Measurements from ENCODE around the gene FAM170B. TPM values are rescaled to one million over a fixed set of nuclear protein-coding genes. Genes with fewer than 3 reads are reported as not detected.

FAM170B gene
- total and polyA plus RNA-seq, 2 donors (not counting 3 experiments of a cell fraction or from before 2014, with no cell fraction given), result not detected

DNA sequence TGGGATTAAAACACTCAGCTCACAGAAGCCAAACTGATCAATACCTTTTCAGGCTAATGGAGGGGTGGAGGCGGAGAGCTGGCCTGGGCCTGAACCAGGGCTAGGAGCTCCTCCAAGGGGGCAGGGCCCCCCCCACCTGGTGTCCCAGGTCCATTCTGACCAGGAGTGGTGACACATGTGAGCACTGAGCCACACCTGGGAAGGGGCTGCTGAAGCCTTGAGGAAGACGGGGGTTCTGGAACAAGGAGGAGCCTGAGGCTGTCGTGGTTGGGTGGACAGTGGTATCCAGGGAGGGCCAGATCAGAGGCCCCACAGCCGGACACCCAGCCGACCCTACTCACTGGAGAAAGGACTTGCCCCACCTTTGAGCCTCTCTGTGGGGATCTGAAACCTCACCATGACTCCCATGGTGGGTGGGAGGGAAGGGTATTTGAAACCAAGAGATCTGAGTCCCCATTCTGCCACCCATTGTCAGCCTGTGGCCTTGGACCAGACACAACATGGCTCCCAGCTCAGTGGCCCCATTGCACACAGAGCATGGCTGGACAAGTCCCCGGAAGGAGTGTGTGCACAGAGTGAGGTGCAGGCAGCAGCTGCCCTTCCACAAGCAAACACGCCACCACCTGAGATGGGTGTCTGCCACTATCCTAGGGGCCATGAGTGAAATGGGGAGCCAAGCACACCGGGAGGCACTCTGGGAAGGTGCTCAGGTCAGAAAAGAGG lies 41.9 kb upstream of the FAM170B start:
- TF ChIP-seq FOS (IDR thresholded peaks at IDR 0.05; ENCODE audit: borderline replicate concordance, insufficient read depth, low read length), result no peak
- TF ChIP-seq POLR2A (IDR thresholded peaks at IDR 0.05; ENCODE audit: low read depth, low read length), result no peak
- no peak for TF ChIP-seq JUN (IDR thresholded peaks at IDR 0.05; ENCODE audit: borderline replicate concordance, insufficient read depth, insufficient read length, low read depth)
- no peak for TF ChIP-seq GATA2 (IDR thresholded peaks at IDR 0.05; ENCODE audit: insufficient read depth, insufficient read length, low read depth, low read length)
- TF ChIP-seq POLR2AphosphoS5 (IDR thresholded peaks at IDR 0.05; ENCODE audit: insufficient read depth, low read depth, low read length), result no peak
- TF ChIP-seq, protein P1, sequence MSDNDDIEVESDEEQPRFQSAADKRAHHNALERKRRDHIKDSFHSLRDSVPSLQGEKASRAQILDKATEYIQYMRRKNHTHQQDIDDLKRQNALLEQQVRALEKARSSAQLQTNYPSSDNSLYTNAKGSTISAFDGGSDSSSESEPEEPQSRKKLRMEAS (IDR thresholded peaks at IDR 0.05; ENCODE audit: insufficient read depth, insufficient read length), result no peak
- TF ChIP-seq EZH2 (IDR thresholded peaks at IDR 0.05; ENCODE audit: borderline replicate concordance, low read depth, low read length, severe bottlenecking), result no peak
- TF ChIP-seq, protein P2, sequence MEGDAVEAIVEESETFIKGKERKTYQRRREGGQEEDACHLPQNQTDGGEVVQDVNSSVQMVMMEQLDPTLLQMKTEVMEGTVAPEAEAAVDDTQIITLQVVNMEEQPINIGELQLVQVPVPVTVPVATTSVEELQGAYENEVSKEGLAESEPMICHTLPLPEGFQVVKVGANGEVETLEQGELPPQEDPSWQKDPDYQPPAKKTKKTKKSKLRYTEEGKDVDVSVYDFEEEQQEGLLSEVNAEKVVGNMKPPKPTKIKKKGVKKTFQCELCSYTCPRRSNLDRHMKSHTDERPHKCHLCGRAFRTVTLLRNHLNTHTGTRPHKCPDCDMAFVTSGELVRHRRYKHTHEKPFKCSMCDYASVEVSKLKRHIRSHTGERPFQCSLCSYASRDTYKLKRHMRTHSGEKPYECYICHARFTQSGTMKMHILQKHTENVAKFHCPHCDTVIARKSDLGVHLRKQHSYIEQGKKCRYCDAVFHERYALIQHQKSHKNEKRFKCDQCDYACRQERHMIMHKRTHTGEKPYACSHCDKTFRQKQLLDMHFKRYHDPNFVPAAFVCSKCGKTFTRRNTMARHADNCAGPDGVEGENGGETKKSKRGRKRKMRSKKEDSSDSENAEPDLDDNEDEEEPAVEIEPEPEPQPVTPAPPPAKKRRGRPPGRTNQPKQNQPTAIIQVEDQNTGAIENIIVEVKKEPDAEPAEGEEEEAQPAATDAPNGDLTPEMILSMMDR (IDR thresholded peaks at IDR 0.05; ENCODE audit: extremely low read depth in 1 of 2, insufficient read depth in 1 of 2, low read depth in 1 of 2, low read length in 2 of 2), result no peak
- TF ChIP-seq MYC (IDR thresholded peaks at IDR 0.05; ENCODE audit: low read depth, low read length), result no peak
- H2AFZ ChIP-seq (ENCODE audit: low read depth, low read length), result no peak overlapping the region
- FAIRE-seq, result no peak
- H4K20me1 ChIP-seq (replicated peaks; ENCODE audit: control insufficient read depth, extremely low read depth, insufficient read depth, low read length), result no peaks in the 10 kb centered on the region
- H3K27ac ChIP-seq (ENCODE audit: insufficient read depth, low read depth, low read length), result no peak overlapping the region
- dilution Hi-C loops (cut with MboI; ENCODE audit: extremely low pct_ligation_motif_present, low sequenced_read_pairs), result no loop called here
- no peaks in the 10 kb centered on the region for H3K79me2 ChIP-seq (ENCODE audit: control insufficient read depth, insufficient read depth, low read length)
- no peaks in the 10 kb centered on the region for H3K9me1 ChIP-seq (replicated peaks; ENCODE audit: control insufficient read depth, extremely low read depth, insufficient read depth, low read length)
- DNase-seq (ENCODE audit: low read depth, low spot score), result no peak
- H3K9ac ChIP-seq (replicated peaks; ENCODE audit: extremely low read depth, insufficient read depth, low read length), result no peak overlapping the region
- no peak overlapping the region for H3K4me2 ChIP-seq (ENCODE audit: insufficient read depth, low read length)
- intact Hi-C loops (cut with micrococcal nuclease), result no loop called here
- CTCF ChIA-PET, result interaction anchor here (3.2 kb wide), 1 partner anchor 12 kb away, joined by 13 read pairs; no protein-coding TSS in a partner anchor
- no peaks in the 10 kb centered on the region for H3K36me3 ChIP-seq (ENCODE audit: control insufficient read depth in 2 of 2, extremely low read depth in 1 of 2, insufficient read depth in 2 of 2, low read length in 2 of 2)
- POLR2A ChIA-PET, result no interaction called here
- H3K27me3 ChIP-seq (ENCODE audit: control insufficient read depth in 2 of 2, insufficient read depth in 2 of 2, low read length in 2 of 2), result peaks cover 0 to 4% of the 10 kb centered on the region in 2 experiments
- H3K9me3 ChIP-seq (replicated peaks; ENCODE audit: control insufficient read depth, insufficient read depth, low read length), result no peaks in the 10 kb centered on the region
- BruUV-seq (replicated peaks), result no TSS peak
- peaks cover 9% of the 10 kb centered on the region for H3K4me1 ChIP-seq (ENCODE audit: control insufficient read depth, extremely low read depth, insufficient read depth, low read length)
- no peak overlapping the region for H3K4me3 ChIP-seq (replicated peaks in 1 of 3; ENCODE audit: insufficient read depth in 1 of 3, low read depth in 1 of 3, low read length in 3 of 3)

Measured in endothelial cell of umbilical vein (primary cell).